H9 (cell line): ENCODE data around the gene PKP3. TPM values are rescaled to one million over a fixed set of nuclear protein-coding genes. Genes with fewer than 3 reads are reported as not detected.

Source experiments
- DNase-seq: peaks from one replicate; pipeline ENCODE4 v3.0.0-alpha.2; 2017
- H2AFZ ChIP-seq: one replicate; pipeline ENCODE4 v1.6.1; 2013; ENCODE audit warnings: mild to moderate bottlenecking, low read length, control low read depth, moderate library complexity
- H2AK5ac ChIP-seq: 2 replicates; pipeline ENCODE4 v1.6.1; 2013; ENCODE audit warnings: low read length, control low read depth, mixed read lengths; ENCODE audit not compliant: insufficient read length
- H2BK120ac ChIP-seq: one replicate; pipeline ENCODE4 v1.6.1; 2013; ENCODE audit warnings: low read depth, mild to moderate bottlenecking, low read length, control low read depth, inconsistent platforms; ENCODE audit not compliant: poor library complexity, severe bottlenecking
- H2BK12ac ChIP-seq: 2 replicates; pipeline ENCODE4 v1.6.1; 2013; ENCODE audit warnings: low read length, control low read depth, mixed read lengths, low read depth; ENCODE audit not compliant: insufficient read length
- H2BK15ac ChIP-seq: 2 replicates; pipeline ENCODE4 v1.6.1; 2013; ENCODE audit warnings: low read depth, low read length, control low read depth
- H2BK20ac ChIP-seq: one replicate; pipeline ENCODE4 v1.6.1; 2013; ENCODE audit warnings: low read depth, mild to moderate bottlenecking, low read length, control low read depth, inconsistent platforms; ENCODE audit not compliant: poor library complexity, severe bottlenecking
- H2BK5ac ChIP-seq: 2 replicates; pipeline ENCODE4 v1.6.1; 2013; ENCODE audit warnings: low read length, control low read depth, mixed read lengths; ENCODE audit not compliant: insufficient read length
- H3K14ac ChIP-seq: 2 replicates; pipeline ENCODE4 v1.6.1; 2013; ENCODE audit warnings: low read length, control low read depth; ENCODE audit not compliant: insufficient read depth
- H3K18ac ChIP-seq: 2 replicates; pipeline ENCODE4 v1.6.1; 2013; ENCODE audit warnings: low read depth, mild to moderate bottlenecking, mixed read lengths, low read length, control low read depth; ENCODE audit not compliant: insufficient read length
- H3K23ac ChIP-seq: 2 replicates; pipeline ENCODE4 v1.6.1; 2013; ENCODE audit warnings: low read length, control low read depth, mixed read lengths, low read depth; ENCODE audit not compliant: insufficient read length
- H3K23me2 ChIP-seq: 2 replicates; pipeline ENCODE4 v1.6.1; 2013; ENCODE audit warnings: low read depth, mild to moderate bottlenecking, mixed read lengths, low read length, control low read depth; ENCODE audit not compliant: insufficient read length, poor library complexity, severe bottlenecking
- H3K27ac ChIP-seq: 2 replicates; pipeline ENCODE4 v1.5.1; 2013; ENCODE audit warnings: low read length, control low read depth, mixed read lengths, low read depth; ENCODE audit not compliant: insufficient read length
- H3K27me3 ChIP-seq: 2 replicates; pipeline ENCODE4 v1.6.1; 2013; ENCODE audit warnings: low read length, control low read depth, inconsistent platforms; ENCODE audit not compliant: insufficient read depth
- H3K4ac ChIP-seq: 2 replicates; pipeline ENCODE4 v1.6.1; 2013; ENCODE audit warnings: low read depth, mild to moderate bottlenecking, control low read depth, inconsistent platforms, low read length, moderate library complexity
- H3K4me1 ChIP-seq: 2 replicates; pipeline ENCODE4 v1.6.1; 2013; ENCODE audit warnings: low read length, control low read depth, inconsistent platforms; ENCODE audit not compliant: insufficient read depth
- H3K4me2 ChIP-seq: 2 replicates; pipeline ENCODE4 v1.6.1; 2013; ENCODE audit warnings: low read length, control low read depth, mixed read lengths; ENCODE audit not compliant: insufficient read length, insufficient read depth
- H3K56ac ChIP-seq: 2 replicates; pipeline ENCODE4 v1.6.1; 2013; ENCODE audit warnings: low read depth, mild to moderate bottlenecking, mixed read lengths, low read length, control low read depth; ENCODE audit not compliant: insufficient read length
- H3K79me1 ChIP-seq: 2 replicates; pipeline ENCODE4 v1.6.1; 2013; ENCODE audit warnings: low read depth, mild to moderate bottlenecking, moderate library complexity, low read length, control low read depth, inconsistent platforms; ENCODE audit not compliant: insufficient read depth, poor library complexity, severe bottlenecking
- H3K79me2 ChIP-seq: 2 replicates; pipeline ENCODE4 v1.6.1; 2013; ENCODE audit warnings: low read length, control low read depth, inconsistent platforms; ENCODE audit not compliant: insufficient read depth
- H3K9ac ChIP-seq: 2 replicates; pipeline ENCODE4 v1.6.1; 2013; ENCODE audit warnings: low read length, control low read depth, mixed read lengths; ENCODE audit not compliant: insufficient read length; ENCODE audit errors: extremely low read depth
- H3K9me3 ChIP-seq: one replicate; pipeline ENCODE4 v1.6.1; 2013; ENCODE audit warnings: low read depth, low read length, inconsistent platforms; ENCODE audit not compliant: control insufficient read depth
- H3T11ph ChIP-seq: one replicate; pipeline ENCODE4 v1.6.1; 2013; ENCODE audit warnings: mild to moderate bottlenecking, low read length, control low read depth, inconsistent platforms
- H4K20me1 ChIP-seq: one replicate; pipeline ENCODE4 v1.6.1; 2013; ENCODE audit not compliant: control insufficient read depth, insufficient read length, insufficient read depth
- H4K5ac ChIP-seq: 2 replicates; pipeline ENCODE4 v1.6.1; 2013; ENCODE audit warnings: low read depth, mild to moderate bottlenecking, mixed read lengths, low read length, control low read depth; ENCODE audit not compliant: insufficient read length
- H4K8ac ChIP-seq: replicated peaks from 2 replicates; pipeline ENCODE4 v1.6.1; 2013; ENCODE audit warnings: low read length, control low read depth, mixed read lengths, low read depth; ENCODE audit not compliant: insufficient read length
- H4K91ac ChIP-seq: 2 replicates; pipeline ENCODE4 v1.6.1; 2013; ENCODE audit warnings: low read depth, mild to moderate bottlenecking, moderate library complexity, mixed read lengths, low read length, control low read depth; ENCODE audit not compliant: insufficient read length
- H3K27ac Mint-ChIP-seq, 3 experiments: 2 replicates in 2 of 3; 3 replicates in 1 of 3; pipeline ENCODE4 v1.8.0; 2020 to 2021; ENCODE audit warnings: mixed read lengths in 3 of 3, mild to moderate bottlenecking in 1 of 3, moderate library complexity in 1 of 3
- H3K27me3 Mint-ChIP-seq: 2 replicates; pipeline ENCODE4 v1.8.0; 2021; ENCODE audit warnings: low read depth, mild to moderate bottlenecking, moderate library complexity, mixed read lengths
- H3K36me3 Mint-ChIP-seq, 3 experiments: 2 replicates in 2 of 3; 3 replicates in 1 of 3; pipeline ENCODE4 v1.8.0; 2020 to 2021; ENCODE audit warnings: low read depth in 3 of 3, mixed read lengths in 3 of 3; ENCODE audit not compliant: insufficient read depth in 1 of 3
- H3K4me1 Mint-ChIP-seq, 2 experiments: 2 replicates each; pipeline ENCODE4 v1.8.0; 2020; ENCODE audit warnings: mixed read lengths in 2 of 2
- H3K4me3 Mint-ChIP-seq, 2 experiments: 2 replicates in 1 of 2; 3 replicates in 1 of 2; pipeline ENCODE4 v1.8.0; 2020 to 2021; ENCODE audit warnings: mild to moderate bottlenecking in 2 of 2, mixed read lengths in 2 of 2, moderate library complexity in 1 of 2
- H3K9me3 Mint-ChIP-seq, 2 experiments: 2 replicates in 1 of 2; 3 replicates in 1 of 2; pipeline ENCODE4 v1.8.0; 2020; ENCODE audit warnings: mild to moderate bottlenecking in 2 of 2, mixed read lengths in 2 of 2, moderate library complexity in 1 of 2
- CTCF ChIP-seq: fragments of 200-600 bp; sonication (generic); conservative IDR thresholded peaks from 3 replicates; pipeline ENCODE4 v1.8.0; 2021; ENCODE audit warnings: antibody characterized with exemption, mild to moderate bottlenecking
- WGBS: extraction: QIAGEN DNeasy Blood & Tissue Kit; methylation state at CpG from one replicate; pipeline ENCODE4 v1.1.7; 2013; ENCODE audit warnings: missing lambda C conversion rate, low lambda C conversion rate, mixed read lengths; ENCODE audit not compliant: insufficient read length; ENCODE audit errors: extremely low coverage; 5-methylcytosine and 5-hydroxymethylcytosine counted together
- total RNA-seq: library from RNA; stranded (reverse); gene quantifications from 2 replicates; pipeline ENCODE4 v1.2.1, GENCODE V29; 2021

The PKP3 gene
- total RNA-seq, 1 experiment from 2014 or later, result 41.7 TPM

DNA sequence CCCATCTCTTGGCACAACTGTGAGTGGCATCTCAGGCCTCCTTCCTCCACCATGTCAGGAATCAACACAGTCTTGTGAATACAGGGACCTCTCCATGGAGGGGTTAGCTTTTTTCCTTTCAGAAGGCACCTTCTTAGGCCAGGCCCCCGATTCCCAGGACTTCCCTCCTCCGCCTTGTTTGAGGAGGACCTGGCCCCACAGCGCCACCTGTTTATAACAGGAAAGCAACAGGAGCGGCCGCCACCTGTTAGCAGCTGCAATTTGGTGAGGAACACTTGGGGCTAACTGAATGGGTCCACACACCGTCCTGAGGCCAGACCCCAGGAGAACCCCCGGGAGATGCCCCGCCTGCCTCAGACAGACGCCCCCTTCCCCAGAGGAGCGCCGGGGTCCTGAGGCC, 3.8 kb upstream of the PKP3 start:
- Mint-ChIP-seq H3K9me3 (peaks cover 9% of the 10 kb centered on the region in 2 experiments), H3K27me3 (peaks cover 14% of the 10 kb centered on the region), H3K4me3 (no peak overlapping the region; a peak in 1 of 5 replicates), H3K36me3 (peaks cover 0 to 4% (median 2%) of the 10 kb centered on the region in 3 experiments; a peak in 4 of 7 replicates), H3K27ac (no peak overlapping the region), H3K4me1 (peaks cover 4 to 13% of the 10 kb centered on the region in 2 experiments)
- peak; percentile 83 for DNase-seq
- Histone ChIP-seq H3K23me2 (no peaks in the 10 kb centered on the region), H3K4me2 (no peak overlapping the region), H3K4ac (no peak overlapping the region), H4K20me1 (no peaks in the 10 kb centered on the region), H2BK15ac (no peak overlapping the region), H4K8ac (no peak overlapping the region), H2BK12ac (no peak overlapping the region), H3K4me1 (no peaks in the 10 kb centered on the region; the same call in 1 of the 2 replicates), H4K91ac (no peak overlapping the region), H3K79me1 (no peaks in the 10 kb centered on the region), H3K9ac (no peak overlapping the region), H2AFZ (no peak overlapping the region), H3K14ac (no peak overlapping the region), H3K9me3 (peaks cover 13% of the 10 kb centered on the region), H3K56ac (no peak overlapping the region), H3K18ac (no peak overlapping the region), H2BK5ac (no peak overlapping the region), H3K79me2 (no peaks in the 10 kb centered on the region), H3K23ac (no peak overlapping the region), H2BK120ac (no peak overlapping the region), H4K5ac (no peak overlapping the region), H3T11ph (no peak overlapping the region), H3K27me3 (no peaks in the 10 kb centered on the region; the same call in 1 of the 2 replicates), H2AK5ac (no peak overlapping the region), H2BK20ac (no peak overlapping the region), H3K27ac (no peak overlapping the region)
- peak; percentile 63 for TF ChIP-seq CTCF
- no CpG with 5 or more reads among the region's 11 CpGs for WGBS
